Stimulated activated CD4-positive, alpha-beta T cell treated with anti-CD3 and anti-CD28 coated beads, Interleukin-4, amount 100 ng/mL, for 1 hour (primary cell): ENCODE data around the gene WDR59.
"Not testable (repeated sequence)": the region's sequence is repeated elsewhere in the genome, so short reads cannot be mapped to it uniquely, and the experiment has no call there.

Experiments
- DNase-seq: peaks from one replicate; pipeline ENCODE4 v3.0.0-alpha.2; 2020

Gene WDR59

GRCh38 chr16:74850027-74850426 lies 134.9 kb downstream of the WDR59 start:
- no peak for DNase-seq

GRCh38 chr16:74847202-74847601 lies 137.7 kb downstream of the WDR59 start:
- DNase-seq, result no peak

GRCh38 chr16:74846714-74847113 lies 138.2 kb downstream of the WDR59 start:
- DNase-seq, result no peak

- no peak for DNase-seq
Observed at GRCh38 chr16:74844041-74844980, 140.6 kb downstream of the WDR59 start.

GRCh38 chr16:74843381-74844035 lies 141.4 kb downstream of the WDR59 start:
- DNase-seq, result not testable (repeated sequence)

GRCh38 chr16:74842413-74842812 lies 142.5 kb downstream of the WDR59 start:
- DNase-seq, result no peak

- no peak for DNase-seq
Observed at GRCh38 chr16:74841904-74842303, 143.0 kb downstream of the WDR59 start.

- DNase-seq, result no peak
Observed at GRCh38 chr16:74841469-74841868, 143.5 kb downstream of the WDR59 start.

GRCh38 chr16:74837056-74837455 lies 147.9 kb downstream of the WDR59 start:
- no peak for DNase-seq

- DNase-seq, result no peak
Observed at GRCh38 chr16:74836111-74836671, 148.7 kb downstream of the WDR59 start.

GRCh38 chr16:74832228-74832627 lies 152.7 kb downstream of the WDR59 start:
- no peak for DNase-seq

GRCh38 chr16:74831467-74831866 lies 153.5 kb downstream of the WDR59 start:
- no peak for DNase-seq

GRCh38 chr16:74830648-74831047 lies 154.3 kb downstream of the WDR59 start:
- DNase-seq, result no peak

- DNase-seq, result no peak
Observed at GRCh38 chr16:74829637-74830036, 155.3 kb downstream of the WDR59 start.

GRCh38 chr16:74825941-74826340 lies 159.0 kb downstream of the WDR59 start:
- DNase-seq, result no peak

GRCh38 chr16:74825016-74825415 lies 159.9 kb downstream of the WDR59 start:
- no peak for DNase-seq
